Endodermal cell (in vitro differentiated cells): ENCODE results near the gene RDH8. TPM values are rescaled to one million over a fixed set of nuclear protein-coding genes. Genes with fewer than 3 reads are reported as not detected.

ENCODE experiments used
- DNase-seq: peaks from one replicate; pipeline ENCODE4 v3.0.0-alpha.2; 2017
- H3K27ac ChIP-seq: 2 replicates; pipeline ENCODE4 v1.5.1; 2013; ENCODE audit warnings: mild to moderate bottlenecking, low read depth, low read length, moderate library complexity
- H3K27me3 ChIP-seq: 2 replicates; pipeline ENCODE4 v1.6.1; 2013; ENCODE audit warnings: mild to moderate bottlenecking, low read length, moderate library complexity; ENCODE audit not compliant: insufficient read depth, control insufficient read depth, poor library complexity, severe bottlenecking
- H3K36me3 ChIP-seq: 2 replicates; pipeline ENCODE4 v1.7.0; 2013; ENCODE audit warnings: mild to moderate bottlenecking, low read length, moderate library complexity; ENCODE audit not compliant: control insufficient read depth, insufficient read depth
- H3K4me1 ChIP-seq: one replicate; pipeline ENCODE4 v1.7.0; 2013; ENCODE audit warnings: low read length; ENCODE audit not compliant: control insufficient read depth, insufficient read depth
- H3K4me3 ChIP-seq: 2 replicates; pipeline ENCODE4 v1.5.1; 2013; ENCODE audit warnings: mild to moderate bottlenecking, low read length, moderate library complexity
- H3K9ac ChIP-seq: 2 replicates; pipeline ENCODE4 v1.6.1; 2013; ENCODE audit warnings: mild to moderate bottlenecking, low read length, moderate library complexity; ENCODE audit not compliant: poor library complexity, severe bottlenecking; ENCODE audit errors: extremely low read depth
- H3K9me3 ChIP-seq: 2 replicates; pipeline ENCODE4 v1.6.1; 2013; ENCODE audit warnings: mild to moderate bottlenecking, low read length, moderate library complexity; ENCODE audit not compliant: control insufficient read depth
- H3K27ac Mint-ChIP-seq: 2 replicates; pipeline ENCODE4 v1.8.0; 2020; ENCODE audit warnings: mixed read lengths
- H3K27me3 Mint-ChIP-seq: 2 replicates; pipeline ENCODE4 v1.8.0; 2021; ENCODE audit warnings: mild to moderate bottlenecking, mixed read lengths; ENCODE audit not compliant: insufficient read depth
- H3K36me3 Mint-ChIP-seq: 2 replicates; pipeline ENCODE4 v1.8.0; 2020; ENCODE audit warnings: low read depth, mixed read lengths
- H3K4me1 Mint-ChIP-seq: 2 replicates; pipeline ENCODE4 v1.8.0; 2020; ENCODE audit warnings: mixed read lengths
- H3K4me3 Mint-ChIP-seq: 2 replicates; pipeline ENCODE4 v1.8.0; 2020; ENCODE audit warnings: mild to moderate bottlenecking, moderate library complexity, mixed read lengths
- H3K9me3 Mint-ChIP-seq: 2 replicates; pipeline ENCODE4 v1.8.0; 2020; ENCODE audit warnings: mild to moderate bottlenecking, mixed read lengths
- WGBS, 2 experiments: methylation state at CpG; one replicate each; pipeline versions ENCODE4 v1.1.5 to v1.1.7; 2013; ENCODE audit warnings: missing lambda C conversion rate in 2 of 2, mixed read lengths in 1 of 2; ENCODE audit not compliant: insufficient coverage in 1 of 2, insufficient read length in 1 of 2; 5-methylcytosine and 5-hydroxymethylcytosine counted together
- total RNA-seq, 2 donors: library from RNA; stranded (reverse); fragmentation: NEBNext Ultra II Directional in 1 of 2; extraction: Animal tissue kit (Norgen Biotek cat#: 25700) in 1 of 2; gene quantifications; 2 replicates in 1 of 2; 3 replicates in 1 of 2; pipeline ENCODE4 v1.2.1, GENCODE V29; 2021
- TF ChIP-seq, protein P1 (sequence below): fragments of 200-600 bp; sonication (generic); conservative IDR thresholded peaks from 2 replicates; pipeline ENCODE4 v1.5.0; 2021; ENCODE audit warnings: antibody characterized with exemption, mild to moderate bottlenecking

RDH8 gene
- total RNA-seq, 2 donors from 2014 or later = not detected

DNA sequence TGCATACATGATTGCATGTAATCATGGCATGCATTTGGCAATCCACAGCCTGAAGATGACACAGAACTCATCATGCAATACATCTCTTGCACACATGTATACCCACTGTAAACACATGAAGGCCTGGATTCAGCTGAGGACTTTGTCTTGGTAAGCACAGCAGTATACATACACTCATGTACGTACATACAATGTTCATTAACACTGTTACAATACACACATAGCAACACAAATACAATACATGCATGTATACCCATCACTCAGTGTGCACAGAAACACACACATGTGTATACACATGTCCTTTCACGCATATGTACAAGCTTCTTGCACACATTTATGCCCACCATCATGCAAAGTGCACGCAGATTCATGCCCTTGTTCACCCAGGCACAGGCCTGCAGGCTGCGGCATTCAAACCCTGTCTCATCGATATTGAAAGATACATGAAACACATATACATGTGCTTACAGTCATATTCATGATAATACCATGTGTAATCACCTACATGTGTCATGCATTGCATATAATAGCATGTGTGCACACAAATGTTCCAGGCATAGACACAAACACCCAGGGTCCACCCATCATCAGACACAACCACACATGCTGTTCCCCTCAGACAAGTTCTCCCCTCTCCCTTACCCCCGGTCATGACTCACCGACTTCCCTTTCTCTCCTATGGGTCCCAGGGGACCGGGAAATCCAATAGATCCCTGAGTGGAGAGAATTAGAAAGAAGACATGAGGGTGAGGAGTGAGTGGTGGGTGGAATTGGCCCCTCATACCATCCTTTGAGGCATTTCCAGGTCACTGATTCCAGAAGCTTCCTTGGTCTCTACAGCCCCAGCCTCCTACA lies 31.6 kb upstream of the RDH8 start:
- Mint-ChIP-seq H3K36me3 (no peaks in the 10 kb centered on the region), H3K27me3 (peaks cover 3% of the 10 kb centered on the region), H3K27ac (no peak overlapping the region), H3K4me3 (no peak overlapping the region), H3K9me3 (no peaks in the 10 kb centered on the region), H3K4me1 (no peaks in the 10 kb centered on the region)
- H3K27me3 ChIP-seq = no peaks in the 10 kb centered on the region
- H3K9me3 ChIP-seq = no peaks in the 10 kb centered on the region
- no peak for DNase-seq
- WGBS, 2 experiments = 85 to 96% methylated on average over 5 to 8 of the region's 8 CpGs
- no peaks in the 10 kb centered on the region for H3K4me1 ChIP-seq
- H3K4me3 ChIP-seq = no peak overlapping the region
- no peak overlapping the region for H3K9ac ChIP-seq
- no peak overlapping the region for H3K27ac ChIP-seq
- no peaks in the 10 kb centered on the region for H3K36me3 ChIP-seq
- TF ChIP-seq, protein P1, sequence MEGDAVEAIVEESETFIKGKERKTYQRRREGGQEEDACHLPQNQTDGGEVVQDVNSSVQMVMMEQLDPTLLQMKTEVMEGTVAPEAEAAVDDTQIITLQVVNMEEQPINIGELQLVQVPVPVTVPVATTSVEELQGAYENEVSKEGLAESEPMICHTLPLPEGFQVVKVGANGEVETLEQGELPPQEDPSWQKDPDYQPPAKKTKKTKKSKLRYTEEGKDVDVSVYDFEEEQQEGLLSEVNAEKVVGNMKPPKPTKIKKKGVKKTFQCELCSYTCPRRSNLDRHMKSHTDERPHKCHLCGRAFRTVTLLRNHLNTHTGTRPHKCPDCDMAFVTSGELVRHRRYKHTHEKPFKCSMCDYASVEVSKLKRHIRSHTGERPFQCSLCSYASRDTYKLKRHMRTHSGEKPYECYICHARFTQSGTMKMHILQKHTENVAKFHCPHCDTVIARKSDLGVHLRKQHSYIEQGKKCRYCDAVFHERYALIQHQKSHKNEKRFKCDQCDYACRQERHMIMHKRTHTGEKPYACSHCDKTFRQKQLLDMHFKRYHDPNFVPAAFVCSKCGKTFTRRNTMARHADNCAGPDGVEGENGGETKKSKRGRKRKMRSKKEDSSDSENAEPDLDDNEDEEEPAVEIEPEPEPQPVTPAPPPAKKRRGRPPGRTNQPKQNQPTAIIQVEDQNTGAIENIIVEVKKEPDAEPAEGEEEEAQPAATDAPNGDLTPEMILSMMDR = no peak

DNA sequence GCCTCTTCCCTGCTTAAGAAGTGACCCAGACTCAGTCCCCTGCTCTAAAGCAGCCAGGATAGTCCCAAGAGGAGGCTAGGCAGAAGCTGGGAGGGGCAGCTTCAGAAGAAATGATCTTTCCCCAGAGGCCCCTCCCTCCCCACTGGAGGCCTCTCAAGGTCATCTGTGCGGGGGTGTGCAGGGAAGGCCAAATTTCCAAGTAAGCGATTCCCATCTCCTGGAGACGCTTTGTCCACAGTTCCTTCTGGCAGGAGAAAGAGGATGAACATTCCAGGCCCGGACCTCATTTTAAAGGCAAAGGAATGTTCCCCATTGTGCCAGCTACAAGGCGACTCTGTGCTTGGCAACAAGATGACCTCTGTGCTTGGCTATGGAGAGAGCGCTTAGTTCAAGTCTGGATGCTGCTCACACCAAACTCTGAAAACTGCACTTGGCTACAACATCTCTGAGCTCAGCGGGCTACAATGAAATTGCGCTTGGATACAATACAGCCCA lies 26.4 kb upstream of the RDH8 start:
- TF ChIP-seq, protein P1 = no peak
- H3K4me1 Mint-ChIP-seq = peaks cover 5% of the 10 kb centered on the region
- Histone ChIP-seq H3K9ac (no peak overlapping the region), H3K27ac (peak overlapping the region; percentile 83), H3K4me3 (no peak overlapping the region), H3K27me3 (no peaks in the 10 kb centered on the region), H3K36me3 (no peaks in the 10 kb centered on the region), H3K9me3 (no peaks in the 10 kb centered on the region), H3K4me1 (no peaks in the 10 kb centered on the region)
- H3K27me3 Mint-ChIP-seq = peaks cover 3% of the 10 kb centered on the region
- H3K9me3 Mint-ChIP-seq = no peaks in the 10 kb centered on the region
- no peaks in the 10 kb centered on the region for H3K36me3 Mint-ChIP-seq
- no peak for DNase-seq
- no peak overlapping the region for H3K27ac Mint-ChIP-seq
- no peak overlapping the region for H3K4me3 Mint-ChIP-seq
- 57 to 77% methylated on average over 8 of the region's 8 CpGs for WGBS, 2 experiments

DNA sequence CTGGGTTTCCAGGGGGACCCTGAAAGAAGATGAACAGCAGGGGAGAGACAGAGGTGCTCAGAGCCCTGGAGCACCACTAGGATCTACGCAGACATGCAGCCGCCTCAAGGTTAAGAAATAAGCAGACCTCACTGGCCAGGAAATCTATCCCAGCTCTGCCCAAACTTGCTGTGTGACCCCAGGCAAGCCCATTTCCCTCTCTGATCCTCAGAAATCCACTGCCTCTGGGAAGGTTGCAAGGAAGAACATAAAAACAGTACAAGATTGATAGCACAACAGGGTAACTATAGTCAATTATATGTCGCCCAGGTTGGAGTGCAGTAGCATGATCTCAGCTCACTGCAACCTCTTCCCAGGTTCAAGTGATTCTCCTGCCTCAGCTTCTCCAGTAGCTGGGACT lies 23.8 kb upstream of the RDH8 start:
- WGBS, 2 experiments = 97 to 100% methylated on average over 2 to 3 of the region's 3 CpGs
- Histone ChIP-seq H3K9me3 (no peaks in the 10 kb centered on the region), H3K4me3 (no peak overlapping the region), H3K36me3 (no peaks in the 10 kb centered on the region), H3K4me1 (no peaks in the 10 kb centered on the region), H3K27me3 (no peaks in the 10 kb centered on the region), H3K27ac (no peak overlapping the region), H3K9ac (no peak overlapping the region)
- no peak overlapping the region for H3K27ac Mint-ChIP-seq
- no peak for DNase-seq
- H3K4me1 Mint-ChIP-seq = peaks cover 5% of the 10 kb centered on the region
- no peak overlapping the region for H3K4me3 Mint-ChIP-seq
- H3K9me3 Mint-ChIP-seq = no peaks in the 10 kb centered on the region
- H3K27me3 Mint-ChIP-seq = no peaks in the 10 kb centered on the region
- H3K36me3 Mint-ChIP-seq = no peaks in the 10 kb centered on the region
- TF ChIP-seq, protein P1 = no peak
